ENCODE data around the gene INS. TPM values are rescaled to one million over a fixed set of nuclear protein-coding genes. Genes with fewer than 3 reads are reported as not detected.

Gene INS
- total RNA-seq = not detected in 2 replicates

GRCh38 chr11:2160736-2161259, at the start of gene INS:
Gene INS, minus strand, starts transcription at chr11:2161209. Its CDS starts 238 bp downstream, at chr11:2160971.
- DNase-seq (ENCODE audit: low read depth in 2 of 2) = no peak

DNA sequence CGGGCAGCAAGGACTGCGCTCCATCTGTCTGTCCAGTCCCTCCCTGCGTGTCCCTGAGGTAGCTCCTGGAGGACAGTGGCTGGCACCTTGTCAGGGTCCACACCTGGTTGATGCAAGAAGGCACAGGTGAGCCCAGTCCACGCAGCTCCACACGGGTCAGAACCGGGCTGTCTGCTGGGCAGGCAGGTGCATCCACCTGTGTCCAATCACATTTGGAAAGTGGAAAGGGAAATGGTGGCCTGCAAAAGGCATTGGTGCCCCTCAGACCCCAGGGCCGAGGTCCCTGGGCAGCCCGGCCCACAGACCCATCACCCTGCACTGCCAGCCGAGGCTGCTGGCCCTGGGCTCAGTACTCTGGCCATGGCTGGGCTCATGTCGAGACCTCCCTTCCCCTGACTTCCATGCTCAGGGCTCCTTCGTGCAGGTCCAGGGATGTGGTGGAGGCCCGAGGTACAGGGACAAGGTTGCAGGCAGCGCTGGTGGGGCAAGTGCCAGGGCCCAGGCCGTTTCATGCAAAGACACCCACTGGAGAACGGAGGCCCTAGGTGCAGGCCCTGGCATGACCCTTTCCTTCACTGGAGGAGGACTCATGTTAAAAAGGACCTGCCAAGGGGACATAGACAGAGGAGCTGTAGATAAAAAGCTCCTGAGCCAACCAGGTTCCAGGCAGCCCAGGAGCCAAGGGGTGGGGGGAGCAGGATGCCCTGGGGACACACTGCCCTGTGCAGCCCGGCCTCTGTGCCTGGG, 49.5 kb upstream of the INS start:
- no peak for DNase-seq (ENCODE audit: low read depth in 2 of 2)

DNA sequence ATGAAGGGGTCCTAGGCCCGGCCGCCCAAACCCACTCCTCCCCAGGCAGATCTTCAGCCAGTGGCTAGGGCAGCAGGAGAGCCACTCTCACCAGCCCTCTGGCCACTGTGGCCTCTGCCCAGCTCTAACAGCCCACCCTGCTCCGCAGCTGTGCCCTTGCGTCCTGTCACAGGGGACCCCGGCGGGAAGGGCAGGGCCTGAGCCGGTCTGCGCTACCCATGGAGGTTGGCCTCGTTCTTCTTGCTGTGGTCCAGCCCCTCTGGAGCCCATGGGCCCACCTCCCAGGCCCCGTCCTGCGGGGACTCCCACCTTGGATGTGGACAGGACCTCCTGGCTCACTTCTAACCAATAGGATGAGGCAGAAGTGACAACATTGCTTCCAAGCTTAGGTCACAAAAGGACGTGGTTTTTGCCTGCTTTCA, 48.9 kb upstream of the INS start:
- DNase-seq (ENCODE audit: low read depth in 2 of 2) = no peak

DNA sequence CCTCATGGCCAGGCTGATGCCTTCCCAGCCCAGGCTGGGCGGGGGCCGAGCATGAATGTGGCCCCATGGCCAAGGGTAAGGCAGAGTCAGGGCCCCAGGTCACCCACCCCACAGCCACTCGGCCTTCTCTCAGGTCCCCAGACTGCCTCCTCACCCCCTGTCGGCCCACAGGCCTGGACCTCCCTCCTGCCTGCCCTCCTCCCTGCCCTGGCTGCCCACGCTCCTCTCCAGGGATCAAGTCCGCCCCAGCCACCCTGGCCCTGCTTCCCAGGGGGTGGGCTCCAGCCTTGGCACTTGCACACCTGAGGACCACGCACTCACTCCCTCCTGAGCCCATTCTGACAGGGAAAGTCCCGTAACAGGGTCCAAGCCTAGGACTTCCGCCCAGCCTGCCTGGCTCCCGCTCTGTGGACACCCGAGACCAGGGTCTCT, 48.4 kb upstream of the INS start:
- no peak for DNase-seq (ENCODE audit: low read depth in 2 of 2)

DNA sequence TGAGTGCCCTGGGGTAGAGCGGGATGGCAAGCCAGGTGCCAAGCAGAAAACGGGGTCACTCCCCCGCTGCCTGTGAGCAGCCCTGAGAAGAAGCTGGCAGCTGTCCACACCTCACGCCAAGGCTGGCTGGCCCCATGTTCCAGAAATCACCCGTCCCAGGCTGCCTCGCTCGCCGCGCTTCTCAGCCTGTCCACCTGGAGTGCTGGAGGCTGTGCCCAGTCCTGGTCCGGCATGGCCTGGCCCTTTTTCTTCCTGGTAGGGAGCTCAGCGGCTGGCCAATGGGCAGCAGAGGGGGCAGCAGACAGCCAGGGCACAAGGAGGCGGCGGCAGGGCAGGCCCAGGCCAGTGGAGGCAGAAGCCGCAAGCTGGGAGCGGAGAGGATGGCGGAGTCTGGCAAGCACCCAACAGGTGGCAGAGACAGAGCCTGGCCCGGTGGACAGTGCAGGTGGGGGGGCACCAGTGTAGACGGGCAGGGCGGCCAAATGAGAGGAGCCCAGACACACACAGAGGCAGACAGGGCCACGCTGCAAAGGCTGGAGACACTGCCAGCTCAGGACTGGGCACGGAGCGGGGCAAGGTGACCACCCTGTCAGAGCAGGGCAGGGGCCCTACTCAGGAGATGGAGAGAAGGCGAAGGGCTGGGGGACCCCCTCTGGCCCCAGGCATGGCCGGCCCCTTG, 47.8 kb upstream of the INS start:
- DNase-seq (ENCODE audit: low read depth in 2 of 2) = no peak

GRCh38 chr11:2207773-2208621, 47.0 kb upstream of the INS start:
- DNase-seq (ENCODE audit: low read depth in 2 of 2) = no peak

DNA sequence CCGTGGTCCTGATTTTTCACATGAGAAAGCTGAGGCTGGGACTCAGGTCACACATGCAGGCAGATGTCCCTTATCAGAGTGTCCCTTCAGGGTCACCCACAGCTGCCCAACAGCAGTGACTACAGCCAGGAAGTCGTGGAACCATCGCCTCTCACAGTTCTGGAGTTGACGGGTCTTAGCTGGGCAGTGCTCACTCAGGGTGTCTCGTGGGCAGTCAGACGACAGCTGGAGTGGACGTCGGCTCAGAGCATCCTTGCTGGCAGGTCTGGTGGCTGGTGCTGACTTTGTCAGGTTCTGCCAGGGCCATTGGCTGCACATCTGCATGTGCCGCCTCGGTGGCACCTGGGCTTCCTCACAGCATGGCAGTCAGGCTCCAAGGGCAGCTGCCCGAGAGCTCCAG, 46.2 kb upstream of the INS start:
- DNase-seq (ENCODE audit: low read depth in 2 of 2) = no peak

DNA sequence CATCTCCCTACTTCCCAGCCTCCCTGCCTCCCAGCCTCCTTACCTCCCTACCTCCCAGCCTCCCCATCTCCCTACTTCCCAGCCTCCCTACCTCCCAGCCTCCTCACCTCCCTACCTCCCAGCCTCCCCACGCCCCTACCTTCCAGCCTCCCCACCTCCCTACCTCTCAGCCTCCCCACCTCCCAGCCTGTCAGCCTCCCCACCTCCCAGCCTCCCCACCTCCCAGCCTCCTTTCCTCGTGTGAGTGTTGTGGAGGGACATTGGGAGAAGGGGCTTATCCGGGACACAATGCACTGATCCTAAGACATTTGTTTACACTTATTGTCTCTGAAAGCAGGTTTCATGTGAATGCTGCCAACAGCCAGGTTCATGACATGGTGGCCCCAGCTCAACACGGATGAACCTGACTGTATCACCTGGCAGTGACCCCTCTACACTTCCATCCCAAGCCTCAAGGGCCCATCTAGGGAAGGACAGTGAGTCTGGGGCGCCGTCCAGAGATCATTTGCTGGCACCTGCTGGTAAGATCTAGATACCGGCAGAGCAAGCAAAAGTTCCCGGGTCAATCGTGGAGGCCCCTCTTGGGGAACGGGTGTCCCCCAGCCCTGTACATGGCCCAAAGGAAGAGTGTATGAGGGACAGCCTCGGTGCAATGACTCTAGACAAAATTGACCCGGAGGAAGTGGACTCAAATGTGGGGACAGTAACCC, 45.1 kb upstream of the INS start:
- DNase-seq (ENCODE audit: low read depth in 2 of 2) = no peak

GRCh38 chr11:2205214-2205720, 44.3 kb upstream of the INS start:
- DNase-seq (ENCODE audit: low read depth in 2 of 2) = no peak

GRCh38 chr11:2204361-2205213, 43.6 kb upstream of the INS start:
- DNase-seq (ENCODE audit: low read depth in 2 of 2) = no peak

GRCh38 chr11:2203440-2204259, 42.6 kb upstream of the INS start:
- DNase-seq (ENCODE audit: low read depth in 2 of 2) = no peak

- no peak for DNase-seq (ENCODE audit: low read depth in 2 of 2)
These were observed 42.0 kb upstream of the INS start for GRCh38 chr11:2202900-2203439.

- DNase-seq (ENCODE audit: low read depth in 2 of 2) = no peak
These were observed 41.3 kb upstream of the INS start for GRCh38 chr11:2202071-2202899.

- no peak for DNase-seq (ENCODE audit: low read depth in 2 of 2)
These were observed 40.5 kb upstream of the INS start for GRCh38 chr11:2201542-2201941.

GRCh38 chr11:2200957-2201519, 40.0 kb upstream of the INS start:
- DNase-seq (ENCODE audit: low read depth in 2 of 2) = no peak

- no peak for DNase-seq (ENCODE audit: low read depth in 2 of 2)
These were observed 39.5 kb upstream of the INS start for GRCh38 chr11:2200536-2200935.

DNA sequence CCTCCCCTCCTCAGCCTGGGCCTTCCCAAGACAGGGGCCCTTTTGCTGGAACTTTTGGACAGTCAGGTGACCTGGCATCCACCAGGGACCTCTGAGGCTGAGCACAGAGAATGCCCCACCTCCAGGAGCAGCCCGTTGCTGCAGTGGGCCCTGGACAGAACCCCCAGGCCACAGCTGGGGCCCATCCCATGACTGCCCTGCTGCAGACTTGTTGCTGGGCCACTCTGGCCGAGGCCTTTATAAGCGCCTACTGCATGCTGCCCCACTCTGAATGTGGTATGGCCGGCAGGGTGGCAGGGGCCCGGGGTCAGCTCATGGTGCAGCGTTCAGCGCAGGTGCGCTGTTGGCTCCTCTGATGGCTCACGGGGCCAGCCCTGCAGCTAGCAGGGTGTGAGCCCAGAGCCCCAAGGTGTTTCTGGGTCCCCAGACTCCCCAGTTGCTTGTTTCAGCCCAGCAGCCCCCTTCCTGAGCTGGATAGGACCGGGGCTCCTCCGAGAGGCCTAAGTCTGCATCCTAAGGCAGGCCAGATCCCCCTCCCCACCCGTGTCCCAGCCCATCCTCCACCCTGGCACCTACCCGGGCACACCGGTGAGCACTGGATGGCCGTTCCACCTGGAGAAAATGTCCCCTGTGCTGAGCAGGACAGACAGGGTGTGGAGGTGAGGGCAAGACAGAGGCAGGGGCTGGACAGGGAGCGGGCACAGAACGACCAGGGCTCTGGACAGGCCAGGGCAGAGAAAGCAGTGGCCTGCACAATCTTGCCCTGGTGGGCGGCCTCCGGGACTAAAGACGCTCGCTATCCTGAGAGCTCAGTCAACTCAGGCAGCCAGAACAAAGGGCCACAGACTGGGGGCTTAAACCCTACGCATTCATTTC, 38.7 kb upstream of the INS start:
- no peak for DNase-seq (ENCODE audit: low read depth in 2 of 2)
